Panc1 (cell line): ENCODE measurements around the gene LARP4B.

Source experiments
- POLR2AphosphoS5 ChIP-seq: IDR thresholded peaks from 2 replicates; pipeline ENCODE4 v1.6.1; 2012; ENCODE audit warnings: mild to moderate bottlenecking, low read depth, low read length, moderate library complexity
- SIN3A ChIP-seq: IDR thresholded peaks from 2 replicates; pipeline ENCODE4 v1.6.1; 2012; ENCODE audit warnings: low read depth, mild to moderate bottlenecking, low read length, moderate library complexity, borderline replicate concordance; ENCODE audit not compliant: insufficient read depth
- TCF7L2 ChIP-seq: IDR thresholded peaks from 2 replicates; pipeline ENCODE4 v1.6.1; 2011; ENCODE audit warnings: mild to moderate bottlenecking, low read depth, low read length, inconsistent platforms
- TF ChIP-seq, protein P1 (sequence below): fragments of 450-650 bp; IDR thresholded peaks from 2 replicates; pipeline ENCODE4 v1.5.1; 2017; ENCODE audit warnings: mild to moderate bottlenecking
- TF ChIP-seq, protein P2 (sequence below), 2 experiments: IDR thresholded peaks; 2 replicates each; pipeline ENCODE4 v1.6.1; 2011 to 2012; ENCODE audit warnings: low read depth in 2 of 2, control low read depth in 1 of 2, low read length in 1 of 2, mild to moderate bottlenecking in 1 of 2, moderate library complexity in 1 of 2; ENCODE audit not compliant: insufficient read depth in 1 of 2

DNA sequence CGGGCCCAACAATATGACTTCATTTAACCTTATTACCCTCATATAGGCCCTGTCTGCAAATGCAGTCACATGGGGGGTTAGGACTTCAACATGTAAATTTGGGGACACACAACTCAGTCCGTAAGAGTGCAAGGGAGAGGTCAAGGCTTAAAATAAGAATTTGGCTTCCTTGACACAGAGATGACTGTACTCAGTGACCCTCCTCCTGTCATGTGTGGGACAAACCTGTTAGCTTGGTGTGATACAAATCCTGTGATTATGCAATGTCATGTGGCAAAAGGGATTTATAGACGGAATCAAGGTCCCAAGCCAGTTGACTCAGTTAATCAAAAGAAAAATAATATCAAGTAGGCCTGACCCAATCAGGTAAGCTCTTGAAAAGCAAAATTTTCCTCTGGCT lies 30.8 kb upstream of the LARP4B start:
- TF ChIP-seq, protein P1, sequence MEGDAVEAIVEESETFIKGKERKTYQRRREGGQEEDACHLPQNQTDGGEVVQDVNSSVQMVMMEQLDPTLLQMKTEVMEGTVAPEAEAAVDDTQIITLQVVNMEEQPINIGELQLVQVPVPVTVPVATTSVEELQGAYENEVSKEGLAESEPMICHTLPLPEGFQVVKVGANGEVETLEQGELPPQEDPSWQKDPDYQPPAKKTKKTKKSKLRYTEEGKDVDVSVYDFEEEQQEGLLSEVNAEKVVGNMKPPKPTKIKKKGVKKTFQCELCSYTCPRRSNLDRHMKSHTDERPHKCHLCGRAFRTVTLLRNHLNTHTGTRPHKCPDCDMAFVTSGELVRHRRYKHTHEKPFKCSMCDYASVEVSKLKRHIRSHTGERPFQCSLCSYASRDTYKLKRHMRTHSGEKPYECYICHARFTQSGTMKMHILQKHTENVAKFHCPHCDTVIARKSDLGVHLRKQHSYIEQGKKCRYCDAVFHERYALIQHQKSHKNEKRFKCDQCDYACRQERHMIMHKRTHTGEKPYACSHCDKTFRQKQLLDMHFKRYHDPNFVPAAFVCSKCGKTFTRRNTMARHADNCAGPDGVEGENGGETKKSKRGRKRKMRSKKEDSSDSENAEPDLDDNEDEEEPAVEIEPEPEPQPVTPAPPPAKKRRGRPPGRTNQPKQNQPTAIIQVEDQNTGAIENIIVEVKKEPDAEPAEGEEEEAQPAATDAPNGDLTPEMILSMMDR: no peak
- no peak for TF ChIP-seq POLR2AphosphoS5
- no peak for TF ChIP-seq SIN3A
- TF ChIP-seq, protein P2, sequence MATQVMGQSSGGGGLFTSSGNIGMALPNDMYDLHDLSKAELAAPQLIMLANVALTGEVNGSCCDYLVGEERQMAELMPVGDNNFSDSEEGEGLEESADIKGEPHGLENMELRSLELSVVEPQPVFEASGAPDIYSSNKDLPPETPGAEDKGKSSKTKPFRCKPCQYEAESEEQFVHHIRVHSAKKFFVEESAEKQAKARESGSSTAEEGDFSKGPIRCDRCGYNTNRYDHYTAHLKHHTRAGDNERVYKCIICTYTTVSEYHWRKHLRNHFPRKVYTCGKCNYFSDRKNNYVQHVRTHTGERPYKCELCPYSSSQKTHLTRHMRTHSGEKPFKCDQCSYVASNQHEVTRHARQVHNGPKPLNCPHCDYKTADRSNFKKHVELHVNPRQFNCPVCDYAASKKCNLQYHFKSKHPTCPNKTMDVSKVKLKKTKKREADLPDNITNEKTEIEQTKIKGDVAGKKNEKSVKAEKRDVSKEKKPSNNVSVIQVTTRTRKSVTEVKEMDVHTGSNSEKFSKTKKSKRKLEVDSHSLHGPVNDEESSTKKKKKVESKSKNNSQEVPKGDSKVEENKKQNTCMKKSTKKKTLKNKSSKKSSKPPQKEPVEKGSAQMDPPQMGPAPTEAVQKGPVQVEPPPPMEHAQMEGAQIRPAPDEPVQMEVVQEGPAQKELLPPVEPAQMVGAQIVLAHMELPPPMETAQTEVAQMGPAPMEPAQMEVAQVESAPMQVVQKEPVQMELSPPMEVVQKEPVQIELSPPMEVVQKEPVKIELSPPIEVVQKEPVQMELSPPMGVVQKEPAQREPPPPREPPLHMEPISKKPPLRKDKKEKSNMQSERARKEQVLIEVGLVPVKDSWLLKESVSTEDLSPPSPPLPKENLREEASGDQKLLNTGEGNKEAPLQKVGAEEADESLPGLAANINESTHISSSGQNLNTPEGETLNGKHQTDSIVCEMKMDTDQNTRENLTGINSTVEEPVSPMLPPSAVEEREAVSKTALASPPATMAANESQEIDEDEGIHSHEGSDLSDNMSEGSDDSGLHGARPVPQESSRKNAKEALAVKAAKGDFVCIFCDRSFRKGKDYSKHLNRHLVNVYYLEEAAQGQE (IDR thresholded peaks at IDR 0.05; ENCODE audit: insufficient read depth in 1 of 2, low read depth in 2 of 2, low read length in 1 of 2): no peak
- TF ChIP-seq TCF7L2: no peak
